Muscle of back (tissue), 11 donors: Measurements from ENCODE around the gene TRMT10A. TPM values are rescaled to one million over a fixed set of nuclear protein-coding genes. Genes with fewer than 3 reads are reported as not detected.
A peak's percentile ranks its signal among the peaks of the same experiment; 100 is the strongest.
"Not testable (repeated sequence)": the region's sequence is repeated elsewhere in the genome, so short reads cannot be mapped to it uniquely, and the experiment has no call there.

Experiments used
- DNase-seq, 3 donors: peaks; one replicate each; pipeline versions ENCODE4 v3.0.0 to v3.0.0-alpha.2; 2013
- polyA plus RNA-seq, 10 donors: library from polyadenylated mRNA; unstranded; fragments of 120-200 nt; gene quantifications; one replicate each; pipeline ENCODE4 v1.2.1, GENCODE V29; 2013; ENCODE audit not compliant: insufficient read length in 10 of 10

The TRMT10A gene
- polyA plus RNA-seq, 10 donors, result 7.5 to 13.1 (median 9.7) TPM

GRCh38 chr4:99564921-99565320 lies 1.1 kb upstream of the TRMT10A start:
- peak; percentile 51 to 71 (median 62) for DNase-seq

- DNase-seq, result no peak
Observed at GRCh38 chr4:99552872-99553271, 11.0 kb downstream of the TRMT10A start.

GRCh38 chr4:99540277-99540939 lies 23.4 kb downstream of the TRMT10A start:
- no peak for DNase-seq

- DNase-seq, result no peak
Observed at GRCh38 chr4:99537674-99538073, 26.2 kb downstream of the TRMT10A start.

GRCh38 chr4:99536848-99537247 lies 27.0 kb downstream of the TRMT10A start:
- no peak for DNase-seq

- DNase-seq, result peak; percentile 14 to 41 (median 14)
Observed at GRCh38 chr4:99536271-99536670, 27.6 kb downstream of the TRMT10A start.

- not testable (repeated sequence) for DNase-seq
Observed at GRCh38 chr4:99534699-99535098, 29.1 kb downstream of the TRMT10A start.

GRCh38 chr4:99529956-99530355 lies 33.9 kb downstream of the TRMT10A start:
- DNase-seq, result peak in 1 of 3 donors; percentile 7

- peak in 2 of 3 donors; percentile 20 to 41 for DNase-seq
Observed at GRCh38 chr4:99529228-99529627, 34.6 kb downstream of the TRMT10A start.

GRCh38 chr4:99518601-99519295 lies 45.1 kb downstream of the TRMT10A start:
- DNase-seq, result no peak

- DNase-seq, result no peak
Observed at GRCh38 chr4:99510721-99511120, 53.1 kb downstream of the TRMT10A start, which contains the start of gene C4orf17. C4orf17 (plus strand) TSS chr4:99511021; CDS start chr4:99513082, 2,061 bp downstream.

GRCh38 chr4:99507762-99508161 lies 56.1 kb downstream of the TRMT10A start:
- DNase-seq, result no peak

- DNase-seq, result no peak
Observed at GRCh38 chr4:99507349-99507748, 56.5 kb downstream of the TRMT10A start.

- no peak for DNase-seq
Observed at GRCh38 chr4:99506781-99507180, 57.1 kb downstream of the TRMT10A start.

- peak in 1 of 3 donors; percentile 4 for DNase-seq
Observed at GRCh38 chr4:99504804-99505502, 58.9 kb downstream of the TRMT10A start.

Other genes starting within 250 kb of the TRMT10A start
- 10 to 100 TPM in 7 of 10 donors, 1 to 10 TPM in 3; 8.3 to 39.5 (median 14.7) TPM for gene ADH1B, start 242.6 kb downstream of the TRMT10A start, polyA plus RNA-seq
- gene ADH1C, start 211.3 kb downstream of the TRMT10A start, polyA plus RNA-seq, result 1 to 10 TPM; 4.1 to 8.3 (median 6.2) TPM
- gene ADH7, start 128.7 kb downstream of the TRMT10A start, polyA plus RNA-seq, result under 1 TPM in 2 of 10 donors, not detected in 8; 0.05 to 0.19 TPM
- gene C4orf17, start 53.0 kb downstream of the TRMT10A start, polyA plus RNA-seq, result under 1 TPM in 6 of 10 donors, not detected in 4; 0.07 to 0.21 (median 0.15) TPM
- 1 to 10 TPM in 5 of 10 donors, under 1 TPM in 5; 0.58 to 2.3 (median 1.0) TPM for gene MTTP, start 10.8 kb upstream of the TRMT10A start, polyA plus RNA-seq
- gene C4orf54, start 93.8 kb upstream of the TRMT10A start, polyA plus RNA-seq, result 100 to 1,000 TPM in 4 of 10 donors, 10 to 100 TPM in 6; 54.8 to 134 (median 91.4) TPM